GM18499 (cell line): ENCODE data around the gene EEF2.

Experiments
- ATAC-seq: cut with Tn5 transposase; IDR thresholded peaks from one replicate; pipeline ENCODE4 v1.9.1; 2021; ENCODE audit warnings: moderate number of reproducible peaks; ENCODE audit not compliant: insufficient read depth, unreplicated experiment

Gene EEF2

GRCh38 chr19:3986260-3987041, 1.2 kb upstream of the EEF2 start:
- ATAC-seq = no peak

GRCh38 chr19:3985643-3986259, 488 bp upstream of the EEF2 start:
- ATAC-seq = no peak

- ATAC-seq = no peak
Measured at GRCh38 chr19:3984584-3984907, 717 bp downstream of the EEF2 start.

DNA sequence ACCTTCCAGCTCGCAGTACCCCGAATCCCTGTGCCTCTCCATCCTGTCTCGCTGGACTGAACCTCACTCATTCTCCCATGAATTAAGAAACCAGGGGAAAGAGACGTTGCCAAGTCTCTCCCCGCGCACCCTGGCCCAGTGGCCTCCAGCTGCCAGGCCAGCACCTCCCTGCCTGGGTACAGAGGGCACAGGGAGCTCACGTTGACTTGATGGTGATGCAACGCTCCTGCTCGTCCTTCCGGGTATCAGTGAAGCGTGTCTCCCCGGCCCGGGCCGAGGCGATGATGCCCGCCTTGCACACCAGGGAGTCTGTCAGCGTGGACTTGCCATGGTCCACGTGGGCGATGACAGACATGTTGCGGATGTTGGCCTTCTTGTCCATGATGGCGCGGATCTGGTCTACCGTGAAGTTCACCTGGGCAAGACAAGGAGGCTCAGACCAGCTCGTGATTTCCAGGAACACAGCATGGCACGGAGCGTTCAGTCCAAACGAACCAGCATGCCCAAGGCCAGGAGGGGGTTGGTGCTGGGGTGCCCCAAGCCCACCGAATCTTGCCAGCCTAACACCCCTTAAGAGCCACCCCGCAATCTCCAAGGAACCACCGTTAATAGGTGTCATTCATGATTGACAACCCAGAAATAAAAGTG, 1.2 kb downstream of the EEF2 start:
- ATAC-seq = no peak

- ATAC-seq = no peak
Measured at GRCh38 chr19:3983542-3983914, 1.7 kb downstream of the EEF2 start.

DNA sequence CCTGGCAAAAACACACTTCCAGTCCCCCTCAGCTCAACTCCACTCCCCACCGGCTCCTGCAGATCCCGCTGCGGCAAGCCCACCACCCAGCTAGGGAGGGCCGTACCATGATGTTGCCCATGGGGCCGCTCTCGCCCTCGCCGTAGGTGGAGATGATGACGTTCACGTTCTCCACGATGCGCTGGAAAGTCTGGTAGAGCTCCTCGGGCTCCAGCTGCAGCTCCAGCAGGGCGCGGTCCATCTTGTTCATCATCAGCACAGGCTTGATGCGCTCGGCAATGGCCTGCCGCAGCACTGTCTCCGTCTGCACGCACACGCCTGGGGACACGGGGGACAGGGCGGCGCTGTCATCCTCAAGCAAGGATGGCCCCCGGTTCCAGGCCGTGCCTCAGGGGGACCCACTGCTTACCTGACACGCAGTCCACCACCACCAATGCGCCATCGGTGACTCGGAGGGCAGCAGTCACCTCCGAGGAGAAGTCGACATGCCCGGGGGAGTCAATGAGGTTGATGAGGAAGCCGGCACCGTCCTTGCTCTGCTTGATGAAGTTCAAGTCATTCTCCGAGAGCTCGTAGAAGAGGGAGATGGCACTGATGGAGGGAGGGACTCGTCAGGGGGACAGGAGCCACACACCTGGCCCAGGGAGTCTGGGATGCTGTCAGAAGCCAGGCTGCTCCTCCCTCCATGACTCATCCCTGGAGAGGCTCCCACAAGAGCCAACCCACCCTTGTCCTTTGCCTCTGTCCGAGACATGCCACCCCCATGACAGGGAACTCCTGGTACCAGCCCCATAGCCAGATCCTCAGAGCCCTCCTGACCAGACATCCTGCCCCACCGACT, 2.3 kb downstream of the EEF2 start:
- ATAC-seq = no peak

- ATAC-seq = no peak
Measured at GRCh38 chr19:3981736-3982681, 3.3 kb downstream of the EEF2 start.

DNA sequence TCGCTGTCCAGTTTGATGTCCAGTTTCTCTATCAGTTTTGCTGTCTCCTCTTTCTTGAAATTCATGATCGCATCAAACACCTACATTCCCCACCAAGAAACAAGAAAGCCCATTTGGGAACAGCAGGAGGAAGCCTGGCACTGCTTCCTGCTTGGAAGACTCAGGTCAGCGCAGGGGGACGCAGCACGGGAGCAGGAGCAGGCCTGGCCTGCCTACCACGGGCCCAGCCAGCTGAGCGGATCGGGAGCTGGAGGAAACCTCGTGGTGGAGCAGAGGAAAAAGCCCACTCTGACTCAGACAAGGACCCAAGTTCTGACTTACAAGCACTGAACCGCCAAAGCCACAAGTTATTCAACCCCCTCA, 3.9 kb downstream of the EEF2 start:
- no peak for ATAC-seq

- ATAC-seq = no peak
Measured at GRCh38 chr19:3980353-3981251, 4.7 kb downstream of the EEF2 start.

GRCh38 chr19:3979674-3980352, 5.5 kb downstream of the EEF2 start:
- no peak for ATAC-seq

- ATAC-seq = no peak
Measured at GRCh38 chr19:3979289-3979673, 6.0 kb downstream of the EEF2 start.

GRCh38 chr19:3978145-3978544, 7.1 kb downstream of the EEF2 start:
- no peak for ATAC-seq

GRCh38 chr19:3977242-3978143, 7.8 kb downstream of the EEF2 start:
- ATAC-seq = no peak

GRCh38 chr19:3976495-3977241, 8.6 kb downstream of the EEF2 start:
- no peak for ATAC-seq

- no peak for ATAC-seq
Measured at GRCh38 chr19:3975637-3976087, 9.6 kb downstream of the EEF2 start.

DNA sequence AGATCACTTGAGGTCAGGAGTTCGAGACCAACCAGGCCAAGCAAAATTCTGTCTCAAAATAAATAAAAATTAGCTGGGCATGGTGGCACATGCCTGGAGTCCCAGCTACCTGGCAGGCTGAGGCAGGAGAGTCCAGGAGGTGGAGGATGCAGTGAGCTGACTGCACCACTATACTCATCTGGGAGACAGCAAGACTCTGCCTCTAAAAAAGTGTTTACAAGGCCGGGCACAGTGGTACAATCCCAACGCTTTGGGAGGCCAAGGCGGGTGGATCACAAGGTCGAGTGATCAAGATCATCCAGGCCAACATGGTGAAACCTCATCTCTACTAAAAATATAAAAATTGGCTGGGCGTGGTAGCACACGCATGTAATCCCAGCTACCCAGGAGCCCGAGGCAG, 10.1 kb downstream of the EEF2 start:
- no peak for ATAC-seq
